ENCODE data around the gene FZR1.
A peak's percentile ranks its signal among the peaks of the same experiment; 100 is the strongest.

FZR1 gene

DNA sequence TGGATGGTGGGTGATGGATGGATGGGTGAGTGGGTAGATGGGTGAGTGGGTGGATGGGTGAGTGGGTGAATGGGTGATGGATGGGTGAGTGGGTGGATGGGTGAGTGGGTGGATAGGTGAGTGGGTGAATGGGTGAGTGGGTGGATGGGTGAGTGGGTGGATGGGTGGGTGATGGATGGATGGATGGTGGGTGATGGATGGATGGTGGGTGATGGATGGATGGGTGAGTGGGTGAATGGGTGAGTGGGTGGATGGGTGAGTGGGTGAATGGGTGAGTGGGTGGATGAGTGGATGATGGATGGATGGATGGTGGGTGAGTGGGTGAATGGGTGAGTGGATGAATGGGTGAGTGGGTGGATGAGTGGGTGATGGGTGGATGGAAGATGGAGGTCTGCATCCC is 28.6 kb upstream of the FZR1 start:
- Histone ChIP-seq H3K9ac (ENCODE audit: low read length) (no peak overlapping the region), H3K4me3 (ENCODE audit: low read length) (no peak overlapping the region), H3K4me1 (ENCODE audit: control insufficient read depth, low read depth, low read length) (no peaks in the 10 kb centered on the region), H3K9me3 (ENCODE audit: control insufficient read depth, low read depth, low read length) (no peaks in the 10 kb centered on the region), H3K36me3 (ENCODE audit: control insufficient read depth, low read depth, low read length) (no peaks in the 10 kb centered on the region), H3K27me3 (ENCODE audit: control insufficient read depth, insufficient read depth, low read length) (peaks cover 2% of the 10 kb centered on the region), H3K27ac (ENCODE audit: low read length) (no peak overlapping the region)

DNA sequence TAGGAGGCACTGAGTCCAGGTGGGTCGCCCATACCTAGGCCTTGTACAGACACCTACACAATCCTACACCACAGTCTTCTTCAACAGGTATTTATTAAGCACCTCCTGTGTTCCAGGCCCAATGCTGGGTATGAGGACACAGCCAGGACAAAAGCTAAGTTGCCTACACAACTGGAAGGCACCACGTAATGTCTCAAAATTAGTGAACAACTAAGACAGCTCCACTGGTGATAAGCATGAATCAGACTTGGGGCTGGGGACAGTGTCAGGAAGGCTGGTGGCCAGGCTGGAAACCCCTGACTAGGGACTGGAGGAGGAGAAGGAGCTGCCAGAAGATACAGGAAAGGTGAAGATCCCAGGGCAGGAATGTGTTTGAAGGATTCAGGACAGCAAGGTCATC is 28.2 kb upstream of the FZR1 start:
- no peak overlapping the region for H3K4me3 ChIP-seq (ENCODE audit: low read length)
- H3K36me3 ChIP-seq (ENCODE audit: control insufficient read depth, low read depth, low read length) = no peaks in the 10 kb centered on the region
- no peak overlapping the region for H3K9ac ChIP-seq (ENCODE audit: low read length)
- no peaks in the 10 kb centered on the region for H3K4me1 ChIP-seq (ENCODE audit: control insufficient read depth, low read depth, low read length)
- H3K27me3 ChIP-seq (ENCODE audit: control insufficient read depth, insufficient read depth, low read length) = no peaks in the 10 kb centered on the region
- H3K27ac ChIP-seq (ENCODE audit: low read length) = no peak overlapping the region
- H3K9me3 ChIP-seq (ENCODE audit: control insufficient read depth, low read depth, low read length) = no peaks in the 10 kb centered on the region

- Histone ChIP-seq H3K27me3 (ENCODE audit: control insufficient read depth, insufficient read depth, low read length) (no peaks in the 10 kb centered on the region), H3K36me3 (ENCODE audit: control insufficient read depth, low read depth, low read length) (no peaks in the 10 kb centered on the region), H3K4me1 (ENCODE audit: control insufficient read depth, low read depth, low read length) (no peaks in the 10 kb centered on the region), H3K9ac (ENCODE audit: low read length) (no peak overlapping the region), H3K4me3 (ENCODE audit: low read length) (peak overlapping the region; percentile 32), H3K9me3 (ENCODE audit: control insufficient read depth, low read depth, low read length) (no peaks in the 10 kb centered on the region), H3K27ac (ENCODE audit: low read length) (no peak overlapping the region)
These were observed 27.5 kb upstream of the FZR1 start for GRCh38 chr19:3478409-3479176.

- no peaks in the 10 kb centered on the region for H3K36me3 ChIP-seq (ENCODE audit: control insufficient read depth, low read depth, low read length)
- H3K27ac ChIP-seq (ENCODE audit: low read length) = no peak overlapping the region
- no peaks in the 10 kb centered on the region for H3K4me1 ChIP-seq (ENCODE audit: control insufficient read depth, low read depth, low read length)
- no peak overlapping the region for H3K9ac ChIP-seq (ENCODE audit: low read length)
- peak overlapping the region; percentile 32 for H3K4me3 ChIP-seq (ENCODE audit: low read length)
- no peaks in the 10 kb centered on the region for H3K9me3 ChIP-seq (ENCODE audit: control insufficient read depth, low read depth, low read length)
- H3K27me3 ChIP-seq (ENCODE audit: control insufficient read depth, insufficient read depth, low read length) = no peaks in the 10 kb centered on the region
These were observed 26.8 kb upstream of the FZR1 start for GRCh38 chr19:3479177-3479833.

DNA sequence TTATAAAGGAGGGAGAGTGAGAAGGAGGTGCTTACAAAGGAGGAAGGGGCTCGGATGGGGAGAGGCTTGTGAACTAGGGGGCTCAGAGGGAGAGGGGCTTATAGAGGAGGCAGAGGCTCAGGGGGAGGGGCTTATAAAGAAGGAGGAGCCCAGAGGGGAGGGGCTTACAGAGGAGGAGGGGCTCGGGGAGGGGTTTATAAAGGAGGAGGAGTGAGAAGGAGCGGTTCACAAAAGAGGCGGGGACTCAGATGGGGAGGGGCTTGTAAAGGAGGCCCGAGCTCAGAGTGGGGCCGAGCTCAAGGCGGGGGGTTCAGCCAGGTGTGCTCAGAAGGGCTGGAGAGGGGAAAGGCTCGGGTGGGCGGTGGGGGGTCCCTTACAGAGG is 26.3 kb upstream of the FZR1 start:
- Histone ChIP-seq H3K9ac (ENCODE audit: low read length) (no peak overlapping the region), H3K27me3 (ENCODE audit: control insufficient read depth, insufficient read depth, low read length) (no peaks in the 10 kb centered on the region), H3K36me3 (ENCODE audit: control insufficient read depth, low read depth, low read length) (no peaks in the 10 kb centered on the region), H3K27ac (ENCODE audit: low read length) (no peak overlapping the region), H3K9me3 (ENCODE audit: control insufficient read depth, low read depth, low read length) (no peaks in the 10 kb centered on the region), H3K4me3 (ENCODE audit: low read length) (no peak overlapping the region), H3K4me1 (ENCODE audit: control insufficient read depth, low read depth, low read length) (no peaks in the 10 kb centered on the region)

GRCh38 chr19:3480383-3481091 is 25.6 kb upstream of the FZR1 start, which contains the start of gene SMIM24:
SMIM24 (minus strand) TSS chr19:3480525; CDS start chr19:3480463, 62 bp downstream.
- Histone ChIP-seq H3K36me3 (ENCODE audit: control insufficient read depth, low read depth, low read length) (no peaks in the 10 kb centered on the region), H3K9ac (ENCODE audit: low read length) (no peak within 1 kb of the TSS), H3K9me3 (ENCODE audit: control insufficient read depth, low read depth, low read length) (no peaks in the 10 kb centered on the region), H3K4me1 (ENCODE audit: control insufficient read depth, low read depth, low read length) (no peaks in the 10 kb centered on the region), H3K4me3 (ENCODE audit: low read length) (no peak within 1 kb of the TSS), H3K27ac (ENCODE audit: low read length) (no peak within 1 kb of the TSS), H3K27me3 (ENCODE audit: control insufficient read depth, insufficient read depth, low read length) (no peaks in the 10 kb centered on the region)

GRCh38 chr19:3481241-3482090 is 24.6 kb upstream of the FZR1 start:
- Histone ChIP-seq H3K27me3 (ENCODE audit: control insufficient read depth, insufficient read depth, low read length) (no peaks in the 10 kb centered on the region), H3K27ac (ENCODE audit: low read length) (no peak overlapping the region)

DNA sequence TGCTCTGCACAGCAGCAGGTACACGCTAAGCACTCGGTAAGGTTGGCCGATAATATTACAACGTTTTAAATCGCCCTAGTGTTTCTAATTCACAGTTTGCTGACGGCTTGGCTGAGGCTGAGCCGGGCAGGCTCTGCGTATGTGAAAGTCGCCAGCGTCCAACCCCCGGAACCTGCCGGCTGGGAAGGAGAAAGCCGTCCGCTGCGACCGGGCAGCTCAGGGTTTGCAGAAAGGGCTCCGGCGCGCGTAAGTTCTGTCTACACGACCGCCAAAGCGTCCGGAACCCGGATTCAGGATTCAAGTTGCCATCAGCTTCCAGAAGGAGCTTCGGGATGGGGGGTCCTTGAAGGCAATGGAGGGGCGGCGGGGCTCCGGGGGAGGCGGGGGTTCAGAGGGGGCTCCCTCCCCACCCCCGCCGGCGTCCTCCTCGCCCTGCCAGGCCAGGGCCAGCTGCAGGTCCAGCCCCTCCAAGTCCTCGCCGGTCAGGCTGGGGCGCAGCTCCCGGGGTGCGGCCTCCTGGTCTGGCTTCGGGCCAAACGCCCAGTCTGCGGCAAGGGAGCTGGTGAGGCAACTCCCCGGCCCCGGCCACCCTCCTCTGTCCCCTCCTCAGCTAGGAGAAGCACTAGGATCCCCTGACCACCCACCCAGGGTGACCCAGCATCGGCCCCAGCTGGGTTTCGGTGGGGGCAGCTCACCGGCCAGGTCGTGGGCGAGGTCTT is 23.4 kb upstream of the FZR1 start:
- Histone ChIP-seq H3K4me1 (ENCODE audit: control insufficient read depth, low read depth, low read length) (no peaks in the 10 kb centered on the region), H3K27ac (ENCODE audit: low read length) (no peak overlapping the region), H3K9me3 (ENCODE audit: control insufficient read depth, low read depth, low read length) (no peaks in the 10 kb centered on the region), H3K36me3 (ENCODE audit: control insufficient read depth, low read depth, low read length) (no peaks in the 10 kb centered on the region), H3K4me3 (ENCODE audit: low read length) (no peak overlapping the region), H3K9ac (ENCODE audit: low read length) (no peak overlapping the region), H3K27me3 (ENCODE audit: control insufficient read depth, insufficient read depth, low read length) (no peaks in the 10 kb centered on the region)

More at GRCh38 chr19:3481241-3482090, 24.6 kb upstream of the FZR1 start:
- no peak overlapping the region for H3K4me3 ChIP-seq (ENCODE audit: low read length)
- no peaks in the 10 kb centered on the region for H3K9me3 ChIP-seq (ENCODE audit: control insufficient read depth, low read depth, low read length)
- no peaks in the 10 kb centered on the region for H3K4me1 ChIP-seq (ENCODE audit: control insufficient read depth, low read depth, low read length)
- no peaks in the 10 kb centered on the region for H3K36me3 ChIP-seq (ENCODE audit: control insufficient read depth, low read depth, low read length)
- H3K9ac ChIP-seq (ENCODE audit: low read length) = no peak overlapping the region

DNA sequence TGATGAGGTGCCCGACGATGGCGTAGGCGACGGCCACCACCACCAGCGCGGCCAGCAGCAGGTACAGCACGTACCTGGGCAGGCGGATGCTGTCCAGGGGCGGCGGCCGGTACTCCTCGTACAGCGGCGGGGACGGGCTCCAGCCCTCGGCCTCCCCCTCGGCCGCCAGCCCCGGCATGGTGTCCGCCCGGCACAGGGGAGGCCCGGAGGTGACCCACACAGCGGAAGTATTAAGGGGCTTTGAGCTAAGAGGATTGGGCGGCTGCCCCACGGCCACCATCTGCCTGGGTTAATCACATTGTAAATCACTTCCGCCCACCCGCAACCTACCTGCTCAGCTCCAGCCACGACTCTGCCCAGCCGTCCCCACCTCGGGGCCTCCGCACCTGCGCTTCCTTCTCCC is 22.9 kb upstream of the FZR1 start, which contains the start of gene SMIM44:
Gene SMIM44 (minus strand): TSS at position 216 of the 403 bp plus-strand sequence. CDS start 38 bp downstream, at position 178.
- Histone ChIP-seq H3K27me3 (ENCODE audit: control insufficient read depth, insufficient read depth, low read length) (no peaks in the 10 kb centered on the region), H3K9me3 (ENCODE audit: control insufficient read depth, low read depth, low read length) (no peaks in the 10 kb centered on the region), H3K4me1 (ENCODE audit: control insufficient read depth, low read depth, low read length) (no peaks in the 10 kb centered on the region), H3K4me3 (ENCODE audit: low read length) (no peak within 1 kb of the TSS), H3K27ac (ENCODE audit: low read length) (no peak within 1 kb of the TSS), H3K9ac (ENCODE audit: low read length) (no peak within 1 kb of the TSS), H3K36me3 (ENCODE audit: control insufficient read depth, low read depth, low read length) (no peaks in the 10 kb centered on the region)

DNA sequence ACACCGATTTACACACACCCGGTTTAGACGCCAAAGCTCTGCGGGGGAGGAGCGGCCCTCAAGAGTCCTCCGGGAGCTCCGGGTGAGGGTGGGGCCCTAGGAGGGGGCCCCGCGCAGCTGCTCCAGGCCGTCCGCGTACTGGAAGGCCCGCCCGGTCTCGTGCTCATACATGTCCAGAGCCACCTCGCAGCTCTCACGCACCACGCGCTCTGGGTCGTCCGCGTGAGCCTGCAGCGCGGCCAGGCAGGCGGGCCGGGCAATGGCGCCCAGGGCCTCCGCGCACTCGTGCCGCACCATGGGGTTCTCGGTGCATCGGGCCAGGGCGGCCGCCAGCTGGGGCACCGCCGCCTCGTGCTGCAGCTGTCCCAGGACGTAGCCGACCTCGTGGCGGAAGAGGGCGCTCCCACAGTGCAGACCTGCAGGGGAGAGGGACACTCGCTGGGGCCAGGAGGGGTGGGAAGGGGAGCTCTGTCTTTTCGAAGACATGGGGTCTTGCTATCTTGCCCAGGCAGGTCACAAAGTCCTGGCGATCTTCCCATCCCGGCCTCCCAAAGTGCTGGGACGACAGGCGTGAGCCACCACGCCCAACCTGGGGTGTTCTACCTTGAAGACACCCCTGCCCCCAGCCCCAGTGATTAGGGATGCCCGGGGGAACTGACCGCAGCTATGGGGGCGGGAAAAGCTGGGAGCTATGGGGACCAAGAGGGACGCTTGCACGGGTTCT is 14.6 kb upstream of the FZR1 start:
- peaks cover 6% of the 10 kb centered on the region for H3K36me3 ChIP-seq (ENCODE audit: control insufficient read depth, low read depth, low read length)
- no peaks in the 10 kb centered on the region for H3K9me3 ChIP-seq (ENCODE audit: control insufficient read depth, low read depth, low read length)
- no peaks in the 10 kb centered on the region for H3K4me1 ChIP-seq (ENCODE audit: control insufficient read depth, low read depth, low read length)
- no peaks in the 10 kb centered on the region for H3K27me3 ChIP-seq (ENCODE audit: control insufficient read depth, insufficient read depth, low read length)
- H3K4me3 ChIP-seq (ENCODE audit: low read length) = no peak overlapping the region
- H3K27ac ChIP-seq (ENCODE audit: low read length) = no peak overlapping the region
- no peak overlapping the region for H3K9ac ChIP-seq (ENCODE audit: low read length)
